Karpas-422 (cell line): ENCODE data around the gene HNRNPLL. TPM values are rescaled to one million over a fixed set of nuclear protein-coding genes. Genes with fewer than 3 reads are reported as not detected.

Experiments
- DNase-seq: peaks from one replicate; pipeline ENCODE4 v3.0.0-alpha.2; 2015
- H2AFZ ChIP-seq: fragments of 200-600 bp; sonication (generic); 2 replicates; pipeline ENCODE4 v1.6.1; 2014; ENCODE audit warnings: antibody characterized with exemption, low read length, mixed read lengths
- H3K27ac ChIP-seq: fragments of 200-600 bp; sonication (generic); 2 replicates; pipeline ENCODE4 v1.5.1; 2014; ENCODE audit warnings: mild to moderate bottlenecking, low read length, moderate library complexity
- H3K27me3 ChIP-seq: fragments of 200-600 bp; sonication (generic); 2 replicates; pipeline ENCODE4 v1.6.1; 2014; ENCODE audit warnings: low read length, mixed read lengths
- H3K36me3 ChIP-seq: fragments of 200-600 bp; sonication (generic); 2 replicates; pipeline ENCODE4 v1.6.1; 2014; ENCODE audit warnings: low read length, mixed read lengths; ENCODE audit not compliant: insufficient read depth
- H3K4me1 ChIP-seq: fragments of 200-600 bp; sonication (generic); 2 replicates; pipeline ENCODE4 v1.6.1; 2014; ENCODE audit warnings: mild to moderate bottlenecking, low read length, mixed read lengths
- H3K4me2 ChIP-seq: fragments of 200-600 bp; sonication (generic); 2 replicates; pipeline ENCODE4 v1.6.1; 2014; ENCODE audit warnings: low read length, low read depth, mild to moderate bottlenecking; ENCODE audit not compliant: poor library complexity, severe bottlenecking
- H3K4me3 ChIP-seq: fragments of 200-600 bp; sonication (generic); 2 replicates; pipeline ENCODE4 v1.5.1; 2014; ENCODE audit warnings: mild to moderate bottlenecking, antibody characterized with exemption, low read length, mixed read lengths
- H3K79me2 ChIP-seq: fragments of 200-600 bp; sonication (generic); 2 replicates; pipeline ENCODE4 v1.6.1; 2014; ENCODE audit warnings: mild to moderate bottlenecking, low read length, mixed read lengths
- H3K9ac ChIP-seq: fragments of 200-600 bp; sonication (generic); 2 replicates; pipeline ENCODE4 v1.6.0; 2014; ENCODE audit warnings: low read length
- H3K9me2 ChIP-seq: fragments of 200-600 bp; sonication (generic), shearing (Covaris generic); replicated peaks from 2 replicates; pipeline ENCODE4 v1.6.0; 2014; ENCODE audit warnings: mild to moderate bottlenecking, low read length, moderate library complexity; ENCODE audit not compliant: insufficient read depth
- H3K9me3 ChIP-seq: fragments of 300-700, 200-600 bp; sonication (generic); 2 replicates; pipeline ENCODE4 v1.6.1; 2014; ENCODE audit warnings: low read length, mixed read lengths
- H4K20me1 ChIP-seq: fragments of 200-600 bp; sonication (generic); 2 replicates; pipeline ENCODE4 v1.6.1; 2014; ENCODE audit warnings: mild to moderate bottlenecking, antibody characterized with exemption, low read length, low read depth; ENCODE audit not compliant: insufficient read depth
- total RNA-seq: library from RNA; depleted of rRNA; stranded (reverse); fragments of >200 nt; shearing (Covaris generic); gene quantifications from 2 replicates; pipeline ENCODE4 v1.2.3, GENCODE V29; 2014; ENCODE audit warnings: low replicate concordance

HNRNPLL gene
- total RNA-seq, 1 experiment from 2014 or later: 131 TPM

DNA sequence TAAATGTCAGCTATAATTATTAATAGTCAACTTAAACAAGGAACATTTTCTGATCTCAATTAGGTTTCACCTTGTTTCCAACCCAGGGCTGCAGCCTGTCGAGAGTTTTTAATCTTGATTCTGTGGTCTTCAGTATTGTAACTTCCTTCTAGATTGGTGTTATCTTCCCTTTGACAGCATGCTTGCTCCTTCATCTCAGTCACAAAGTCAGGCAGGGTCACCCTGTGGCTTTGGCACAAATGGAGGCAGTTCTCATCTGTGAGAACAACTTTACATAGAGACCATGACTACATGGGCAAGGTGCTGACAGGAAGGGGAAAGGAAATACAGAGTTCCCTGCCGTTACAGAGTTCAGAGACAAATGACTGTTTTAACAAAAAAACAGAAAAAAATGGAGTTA lies 50.5 kb downstream of the HNRNPLL start:
- Histone ChIP-seq H3K9me2 (no peaks in the 10 kb centered on the region), H3K27ac (no peak overlapping the region)

DNA sequence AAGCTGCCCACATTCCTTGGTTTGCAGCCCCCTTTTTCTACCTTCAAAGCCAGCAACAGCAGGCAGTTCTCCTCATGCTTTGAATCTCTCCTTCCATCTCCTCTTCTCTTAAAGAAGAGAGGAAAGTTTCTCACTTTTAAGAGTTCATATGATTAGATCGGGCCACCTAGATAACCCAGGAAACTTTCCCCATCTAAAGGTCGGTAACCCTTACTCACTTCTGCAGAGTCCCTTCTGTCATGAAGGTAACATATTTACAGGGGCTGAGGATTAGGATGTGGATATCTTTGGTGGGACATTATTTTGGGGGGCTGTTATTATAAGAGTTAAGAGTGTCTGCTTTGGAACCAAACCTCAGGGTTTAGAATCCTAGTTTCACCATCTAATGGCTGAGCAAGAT lies 51.0 kb downstream of the HNRNPLL start:
- peaks cover 11% of the 10 kb centered on the region; the same call in 1 of the 2 replicates for H3K4me1 ChIP-seq

More for the DNA sequence above, 50.5 kb downstream of the HNRNPLL start:
- Histone ChIP-seq H4K20me1 (no peaks in the 10 kb centered on the region), H3K4me3 (no peak overlapping the region), H2AFZ (no peak overlapping the region), H3K4me1 (peaks cover 6% of the 10 kb centered on the region; the same call in 1 of the 2 replicates), H3K36me3 (peaks cover 65% of the 10 kb centered on the region), H3K4me2 (no peak overlapping the region), H3K9me3 (no peaks in the 10 kb centered on the region), H3K79me2 (no peaks in the 10 kb centered on the region), H3K27me3 (no peaks in the 10 kb centered on the region), H3K9ac (no peak overlapping the region)
- no peak for DNase-seq

DNA sequence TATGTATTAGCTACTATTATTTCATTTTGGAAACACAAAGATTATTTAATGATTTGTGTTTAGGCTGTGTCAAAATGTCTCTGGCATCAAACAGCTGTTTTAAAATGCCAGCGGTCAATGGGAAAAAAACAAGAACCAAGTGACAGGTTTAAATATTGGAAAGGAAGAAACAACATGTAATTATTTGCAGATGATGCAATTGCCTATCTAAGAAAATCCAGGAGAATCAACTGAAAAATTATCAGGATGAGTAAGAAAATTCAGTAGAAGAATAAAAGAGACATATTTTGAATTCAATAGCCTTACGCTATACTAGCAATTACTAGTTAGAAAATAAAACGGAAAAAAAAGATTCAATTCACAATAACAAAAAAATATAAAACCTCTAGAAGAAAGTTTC lies 51.6 kb downstream of the HNRNPLL start:
- H3K4me2 ChIP-seq: no peak overlapping the region
- H3K79me2 ChIP-seq: no peaks in the 10 kb centered on the region
- DNase-seq: no peak
- no peaks in the 10 kb centered on the region for H3K9me3 ChIP-seq
- no peak overlapping the region for H3K4me3 ChIP-seq
- no peak overlapping the region for H3K9ac ChIP-seq
- no peak overlapping the region for H3K27ac ChIP-seq
- peaks cover 15% of the 10 kb centered on the region; the same call in 1 of the 2 replicates for H3K4me1 ChIP-seq
- H3K36me3 ChIP-seq: peaks cover 55% of the 10 kb centered on the region
- no peaks in the 10 kb centered on the region for H3K9me2 ChIP-seq
- H4K20me1 ChIP-seq: no peaks in the 10 kb centered on the region
- no peak overlapping the region for H2AFZ ChIP-seq
- H3K27me3 ChIP-seq: no peaks in the 10 kb centered on the region

More for the DNA sequence above, 51.0 kb downstream of the HNRNPLL start:
- H4K20me1 ChIP-seq: no peaks in the 10 kb centered on the region
- no peak for DNase-seq
- peaks cover 60% of the 10 kb centered on the region for H3K36me3 ChIP-seq
- H3K4me3 ChIP-seq: no peak overlapping the region
- no peak overlapping the region for H3K27ac ChIP-seq
- no peaks in the 10 kb centered on the region for H3K9me3 ChIP-seq
- H3K9ac ChIP-seq: no peak overlapping the region
- H2AFZ ChIP-seq: no peak overlapping the region
- H3K9me2 ChIP-seq: no peaks in the 10 kb centered on the region
- H3K27me3 ChIP-seq: no peaks in the 10 kb centered on the region
- no peaks in the 10 kb centered on the region for H3K79me2 ChIP-seq
- H3K4me2 ChIP-seq: no peak overlapping the region

DNA sequence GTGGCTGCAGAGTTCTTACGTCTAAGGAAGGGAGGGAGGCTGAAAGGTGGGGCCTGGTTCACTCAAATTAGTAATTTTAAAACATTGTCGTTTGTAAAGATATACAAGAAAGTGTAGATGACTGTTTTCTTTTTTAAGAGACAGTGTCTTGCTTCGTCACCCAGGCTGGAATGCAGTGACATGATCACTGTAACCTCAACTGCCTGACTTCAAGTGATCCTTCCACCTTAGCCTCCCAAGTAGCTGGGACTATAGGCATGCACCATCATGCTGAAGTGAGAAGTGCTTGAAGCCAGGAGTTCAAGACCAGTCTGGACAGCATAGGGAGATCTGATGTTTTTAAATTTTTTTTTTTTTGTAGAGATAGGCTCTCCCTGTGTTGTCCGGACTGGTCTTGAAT lies 52.9 kb downstream of the HNRNPLL start:
- Histone ChIP-seq H4K20me1 (no peaks in the 10 kb centered on the region), H3K9me2 (no peaks in the 10 kb centered on the region), H3K79me2 (no peaks in the 10 kb centered on the region), H3K9me3 (no peaks in the 10 kb centered on the region), H3K4me3 (no peak overlapping the region), H3K4me2 (no peak overlapping the region), H3K4me1 (peaks cover 15% of the 10 kb centered on the region; the same call in 1 of the 2 replicates), H3K27ac (no peak overlapping the region), H3K9ac (no peak overlapping the region), H3K27me3 (no peaks in the 10 kb centered on the region), H3K36me3 (peaks cover 45% of the 10 kb centered on the region; the same call in 1 of the 2 replicates), H2AFZ (no peak overlapping the region)
- no peak for DNase-seq

DNA sequence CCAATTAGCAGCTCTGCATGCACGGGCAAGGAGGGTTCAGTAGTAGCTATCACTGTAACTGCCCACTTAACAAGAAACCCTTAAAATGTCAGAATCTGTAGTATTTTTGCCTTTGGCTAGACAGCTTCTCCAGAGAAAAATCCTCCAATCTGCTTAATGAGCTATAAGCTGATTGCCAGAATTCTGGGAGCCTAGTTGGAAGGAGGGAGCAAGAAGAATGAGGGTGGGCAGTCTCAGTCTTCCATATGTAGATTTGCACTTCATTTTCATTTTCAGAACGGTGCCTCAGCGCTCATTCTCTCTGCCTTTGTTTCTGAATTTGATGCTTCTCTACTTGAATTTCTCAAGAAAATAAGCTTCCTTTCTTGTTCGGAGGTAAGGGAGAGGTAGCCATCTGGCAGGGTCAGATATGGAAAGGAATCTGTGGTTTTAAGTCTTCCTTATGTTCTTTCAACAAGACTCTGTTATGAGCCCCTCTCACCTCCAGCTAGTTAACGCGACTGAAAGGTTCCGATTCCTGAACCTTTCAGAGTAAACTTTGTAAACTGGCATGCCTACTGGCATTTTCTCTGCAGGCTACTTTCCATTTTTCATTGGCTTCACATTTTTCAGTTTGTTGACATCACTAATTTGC lies 53.5 kb downstream of the HNRNPLL start:
- H3K27me3 ChIP-seq: no peaks in the 10 kb centered on the region
- H3K4me1 ChIP-seq: peaks cover 15% of the 10 kb centered on the region; the same call in 1 of the 2 replicates
- no peaks in the 10 kb centered on the region for H3K79me2 ChIP-seq
- H3K36me3 ChIP-seq: peaks cover 42% of the 10 kb centered on the region; the same call in 1 of the 2 replicates
- H2AFZ ChIP-seq: no peak overlapping the region
- no peaks in the 10 kb centered on the region for H3K9me3 ChIP-seq
- H3K9me2 ChIP-seq: no peaks in the 10 kb centered on the region
- H3K9ac ChIP-seq: no peak overlapping the region
- no peak overlapping the region for H3K4me2 ChIP-seq
- H4K20me1 ChIP-seq: no peaks in the 10 kb centered on the region
- no peak for DNase-seq
- H3K27ac ChIP-seq: no peak overlapping the region
- H3K4me3 ChIP-seq: no peak overlapping the region

DNA sequence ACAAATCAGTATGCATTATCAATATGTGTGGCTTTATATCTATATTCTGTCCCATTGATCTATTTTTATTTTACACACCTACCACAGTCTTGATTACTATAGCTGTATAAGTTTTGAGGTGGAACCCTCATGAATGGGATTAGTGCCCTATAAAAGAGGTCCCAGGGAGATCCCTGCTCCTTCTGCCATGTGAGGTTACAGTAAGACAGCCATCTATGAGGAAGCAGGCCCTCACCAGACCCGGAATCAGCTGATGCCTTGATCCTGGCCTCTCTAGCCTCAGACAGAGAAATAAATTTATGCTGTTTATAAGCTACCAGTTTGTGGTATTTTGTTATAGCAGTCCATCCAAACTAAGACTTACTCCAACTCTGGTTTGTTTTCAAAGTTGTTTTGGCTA lies 54.9 kb downstream of the HNRNPLL start:
- no peak overlapping the region for H2AFZ ChIP-seq
- no peaks in the 10 kb centered on the region for H3K9me3 ChIP-seq
- no peak overlapping the region for H3K9ac ChIP-seq
- no peaks in the 10 kb centered on the region for H3K9me2 ChIP-seq
- no peak overlapping the region for H3K4me2 ChIP-seq
- no peaks in the 10 kb centered on the region for H3K79me2 ChIP-seq
- H3K27me3 ChIP-seq: no peaks in the 10 kb centered on the region
- peak overlapping the region; percentile 52 for H3K27ac ChIP-seq
- peaks cover 36% of the 10 kb centered on the region; the same call in 1 of the 2 replicates for H3K36me3 ChIP-seq
- DNase-seq: no peak
- H4K20me1 ChIP-seq: no peaks in the 10 kb centered on the region
- H3K4me1 ChIP-seq: peaks cover 15% of the 10 kb centered on the region; the same call in 1 of the 2 replicates
- H3K4me3 ChIP-seq: no peak overlapping the region

DNA sequence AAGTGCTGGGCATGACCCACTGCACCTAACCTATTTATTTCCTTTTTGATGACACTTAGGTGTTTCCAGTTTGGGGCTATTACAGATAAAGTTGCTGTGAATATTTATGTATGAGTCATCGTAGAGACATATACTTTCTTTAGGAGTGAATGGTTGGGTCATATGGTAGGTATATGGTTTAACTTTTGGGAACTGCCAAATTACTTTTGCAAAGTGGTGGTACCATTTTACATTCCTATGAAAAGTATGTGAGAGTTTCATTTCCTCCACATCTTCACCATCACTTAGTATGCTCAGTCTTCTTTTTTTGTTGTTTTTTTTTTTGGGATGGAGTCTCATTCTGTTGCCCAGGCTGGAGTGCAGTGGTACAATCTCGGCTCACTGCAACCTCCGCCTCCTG lies 56.1 kb downstream of the HNRNPLL start:
- Histone ChIP-seq H4K20me1 (no peaks in the 10 kb centered on the region), H3K4me3 (no peak overlapping the region), H3K9ac (no peak overlapping the region), H3K36me3 (peaks cover 26% of the 10 kb centered on the region; the same call in 1 of the 2 replicates), H3K4me1 (peaks cover 16% of the 10 kb centered on the region), H3K79me2 (no peaks in the 10 kb centered on the region), H3K4me2 (no peak overlapping the region), H3K27me3 (no peaks in the 10 kb centered on the region), H3K9me2 (no peaks in the 10 kb centered on the region), H2AFZ (no peak overlapping the region), H3K27ac (peak overlapping the region; percentile 52), H3K9me3 (no peaks in the 10 kb centered on the region)
- peak; percentile 61 for DNase-seq

DNA sequence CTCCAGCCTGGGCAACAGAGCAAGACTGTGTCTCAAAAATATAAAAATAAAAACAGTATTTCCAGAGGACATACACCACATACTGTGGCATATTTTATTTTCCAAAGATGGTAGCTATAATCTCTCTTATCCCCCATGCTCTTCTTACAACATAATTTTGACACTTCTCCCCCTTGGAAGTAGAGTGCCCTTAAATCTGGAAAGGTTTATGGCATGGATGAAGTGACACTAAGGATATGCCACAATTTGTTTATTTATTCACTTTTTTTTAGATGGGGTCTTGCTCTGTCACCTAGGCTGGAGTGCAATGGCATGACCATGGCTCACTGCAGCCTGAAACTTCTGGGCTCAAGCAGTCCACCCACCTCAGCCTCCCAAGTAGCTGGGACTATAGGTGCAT lies 56.7 kb downstream of the HNRNPLL start:
- no peaks in the 10 kb centered on the region for H3K79me2 ChIP-seq
- peak overlapping the region; percentile 52; the same call in 1 of the 2 replicates for H3K27ac ChIP-seq
- H3K9ac ChIP-seq: no peak overlapping the region
- no peak for DNase-seq
- H3K4me2 ChIP-seq: no peak overlapping the region
- H3K36me3 ChIP-seq: peaks cover 20% of the 10 kb centered on the region; the same call in 1 of the 2 replicates
- peaks cover 21% of the 10 kb centered on the region for H3K4me1 ChIP-seq
- no peaks in the 10 kb centered on the region for H3K9me2 ChIP-seq
- no peak overlapping the region for H2AFZ ChIP-seq
- H3K27me3 ChIP-seq: no peaks in the 10 kb centered on the region
- no peaks in the 10 kb centered on the region for H4K20me1 ChIP-seq
- no peaks in the 10 kb centered on the region for H3K9me3 ChIP-seq
- H3K4me3 ChIP-seq: no peak overlapping the region
